ENCODE measurements around the gene ATP5PB.

Gene ATP5PB

GRCh38 chr1:111422546-111423391, 26.5 kb upstream of the ATP5PB start:
- TF ChIP-seq CTCF (IDR thresholded peaks at IDR 0.05; ENCODE audit: extremely low read depth, insufficient read depth, missing control alignments), result no peak
- in situ Hi-C loops (cut with MboI; ENCODE audit: low pct_unique_long_range_greater_than_20kb, low sequenced_read_pairs, unreplicated experiment), result no loop called here
- DNase-seq (ENCODE audit: low spot score), result no peak

- TF ChIP-seq CTCF (IDR thresholded peaks at IDR 0.05; ENCODE audit: extremely low read depth, insufficient read depth, missing control alignments), result no peak
- in situ Hi-C loops (cut with MboI; ENCODE audit: low pct_unique_long_range_greater_than_20kb, low sequenced_read_pairs, unreplicated experiment), result no loop called here
- DNase-seq (ENCODE audit: low spot score), result no peak
Measured at GRCh38 chr1:111424281-111424680, 25.0 kb upstream of the ATP5PB start.

GRCh38 chr1:111436726-111437125, 12.5 kb upstream of the ATP5PB start:
- in situ Hi-C loops (cut with MboI; ENCODE audit: low pct_unique_long_range_greater_than_20kb, low sequenced_read_pairs, unreplicated experiment), result no loop called here
- no peak for DNase-seq (ENCODE audit: low spot score)
- TF ChIP-seq CTCF (IDR thresholded peaks at IDR 0.05; ENCODE audit: extremely low read depth, insufficient read depth, missing control alignments), result no peak

GRCh38 chr1:111439461-111440351, 9.6 kb upstream of the ATP5PB start:
- TF ChIP-seq CTCF (IDR thresholded peaks at IDR 0.05; ENCODE audit: extremely low read depth, insufficient read depth, missing control alignments), result no peak
- no peak for DNase-seq (ENCODE audit: low spot score)
- in situ Hi-C loops (cut with MboI; ENCODE audit: low pct_unique_long_range_greater_than_20kb, low sequenced_read_pairs, unreplicated experiment), result loop anchor here (10.0 kb wide), 1 partner anchor 215 kb away; the partner anchor contains the start of gene CHI3L2

GRCh38 chr1:111441573-111442192, 7.6 kb upstream of the ATP5PB start:
- in situ Hi-C loops (cut with MboI; ENCODE audit: low pct_unique_long_range_greater_than_20kb, low sequenced_read_pairs, unreplicated experiment), result loop anchor here (10.0 kb wide), 1 partner anchor 217 kb away; the partner anchor contains the start of gene CHI3L2
- DNase-seq (ENCODE audit: low spot score), result peak; percentile 21
- peak; percentile 63 for TF ChIP-seq CTCF (IDR thresholded peaks at IDR 0.05; ENCODE audit: extremely low read depth, insufficient read depth, missing control alignments)

- no peak for DNase-seq (ENCODE audit: low spot score)
- no peak for TF ChIP-seq CTCF (IDR thresholded peaks at IDR 0.05; ENCODE audit: extremely low read depth, insufficient read depth, missing control alignments)
- in situ Hi-C loops (cut with MboI; ENCODE audit: low pct_unique_long_range_greater_than_20kb, low sequenced_read_pairs, unreplicated experiment), result loop anchor here (10.0 kb wide), 1 partner anchor 218 kb away; the partner anchor contains the start of gene CHI3L2
Measured at GRCh38 chr1:111442457-111442856, 6.8 kb upstream of the ATP5PB start.

All from GM13977 (cell line).